ENCODE data around the gene CETP. TPM values are rescaled to one million over a fixed set of nuclear protein-coding genes. Genes with fewer than 3 reads are reported as not detected.

The CETP gene
- total and polyA plus RNA-seq, 2 of the 8 experiments (the other 6 are each of a cell fraction or from before 2014, with no cell fraction given) = not detected

GRCh38 chr16:57026778-57027062 is 65.0 kb downstream of the CETP start (continued):
- TF ChIP-seq TCF12 (IDR thresholded peaks at IDR 0.05; ENCODE audit: low read depth, low read length) (no peak), SP1 (IDR thresholded peaks at IDR 0.05; ENCODE audit: low read depth, low read length) (no peak)
